Choroid plexus epithelial cell (primary cell): ENCODE data around the gene ATP9B.
A peak's percentile ranks its signal among the peaks of the same experiment; 100 is the strongest.
"Not testable (repeated sequence)": the region's sequence is repeated elsewhere in the genome, so short reads cannot be mapped to it uniquely, and the experiment has no call there.

ENCODE experiments used
- DNase-seq: peaks from one replicate; pipeline ENCODE4 v3.0.0-alpha.2; 2010; ENCODE audit warnings: low read depth
- H3K4me3 ChIP-seq: 2 replicates; pipeline ENCODE4 v1.5.1; 2011; ENCODE audit warnings: low read depth, mild to moderate bottlenecking, control low read depth, low read length, moderate library complexity
- TF ChIP-seq, protein P1 (sequence below): conservative IDR thresholded peaks from 2 replicates; pipeline ENCODE4 v1.5.1; 2011; ENCODE audit warnings: low read depth, mild to moderate bottlenecking, control low read depth, inconsistent platforms, low read length, moderate library complexity

ATP9B gene

DNA sequence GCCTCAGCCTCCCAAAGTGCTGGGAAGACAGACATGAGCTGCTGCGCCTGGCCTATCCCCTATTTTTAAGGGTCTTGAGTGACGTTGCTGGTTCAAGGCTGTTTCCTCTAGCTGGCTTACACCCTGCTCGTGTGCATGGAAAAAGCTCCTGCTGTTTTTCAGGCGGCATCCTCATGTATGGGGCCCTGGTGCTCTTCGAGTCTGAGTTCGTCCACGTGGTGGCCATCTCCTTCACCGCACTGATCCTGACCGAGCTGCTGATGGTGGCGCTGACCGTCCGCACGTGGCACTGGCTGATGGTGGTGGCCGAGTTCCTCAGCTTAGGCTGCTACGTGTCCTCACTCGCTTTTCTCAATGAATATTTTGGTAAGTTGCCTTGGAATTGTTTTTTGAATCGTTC lies 304.5 kb downstream of the ATP9B start:
- no peak for DNase-seq
- TF ChIP-seq, protein P1, sequence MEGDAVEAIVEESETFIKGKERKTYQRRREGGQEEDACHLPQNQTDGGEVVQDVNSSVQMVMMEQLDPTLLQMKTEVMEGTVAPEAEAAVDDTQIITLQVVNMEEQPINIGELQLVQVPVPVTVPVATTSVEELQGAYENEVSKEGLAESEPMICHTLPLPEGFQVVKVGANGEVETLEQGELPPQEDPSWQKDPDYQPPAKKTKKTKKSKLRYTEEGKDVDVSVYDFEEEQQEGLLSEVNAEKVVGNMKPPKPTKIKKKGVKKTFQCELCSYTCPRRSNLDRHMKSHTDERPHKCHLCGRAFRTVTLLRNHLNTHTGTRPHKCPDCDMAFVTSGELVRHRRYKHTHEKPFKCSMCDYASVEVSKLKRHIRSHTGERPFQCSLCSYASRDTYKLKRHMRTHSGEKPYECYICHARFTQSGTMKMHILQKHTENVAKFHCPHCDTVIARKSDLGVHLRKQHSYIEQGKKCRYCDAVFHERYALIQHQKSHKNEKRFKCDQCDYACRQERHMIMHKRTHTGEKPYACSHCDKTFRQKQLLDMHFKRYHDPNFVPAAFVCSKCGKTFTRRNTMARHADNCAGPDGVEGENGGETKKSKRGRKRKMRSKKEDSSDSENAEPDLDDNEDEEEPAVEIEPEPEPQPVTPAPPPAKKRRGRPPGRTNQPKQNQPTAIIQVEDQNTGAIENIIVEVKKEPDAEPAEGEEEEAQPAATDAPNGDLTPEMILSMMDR = no peak
- H3K4me3 ChIP-seq = no peak overlapping the region

- H3K4me3 ChIP-seq = no peak overlapping the region
- DNase-seq = no peak
- TF ChIP-seq, protein P1 = no peak
These were observed 305.4 kb downstream of the ATP9B start for GRCh38 chr18:79374408-79375171.

DNA sequence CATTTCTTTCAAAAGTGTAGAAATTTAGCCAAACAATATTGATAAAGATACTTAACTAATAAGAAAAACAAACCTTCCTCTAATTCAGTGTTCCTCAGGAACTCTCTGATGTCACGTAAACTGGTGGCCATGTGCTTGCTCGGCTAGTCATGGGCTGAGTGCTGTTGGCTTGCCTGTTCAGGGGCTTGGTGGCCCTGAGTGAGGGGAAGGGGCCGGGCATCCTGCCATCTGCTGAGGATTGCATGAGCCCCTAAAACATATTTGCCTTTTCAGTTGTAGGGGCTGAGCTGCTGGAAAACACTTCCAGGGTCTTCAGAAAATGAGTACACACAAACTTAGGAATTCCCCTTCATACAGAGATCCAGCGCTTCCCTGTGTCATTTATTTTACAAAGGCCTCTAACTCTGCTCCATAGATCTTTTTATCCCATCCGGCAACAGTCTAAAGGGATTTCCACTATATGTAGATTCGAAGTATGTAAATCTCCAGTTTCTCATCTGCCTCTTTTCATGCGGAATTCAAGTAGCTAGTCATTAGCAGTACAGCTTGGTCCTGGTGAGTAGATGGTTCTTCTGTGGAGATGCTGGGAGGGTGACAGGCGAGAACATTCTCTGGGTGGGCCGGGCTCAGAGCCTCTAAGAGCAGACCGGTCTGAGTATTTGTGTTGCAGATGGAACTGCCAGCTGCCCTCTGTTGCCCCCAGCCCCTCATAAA lies 306.4 kb downstream of the ATP9B start:
- no peak overlapping the region for H3K4me3 ChIP-seq
- DNase-seq = no peak
- TF ChIP-seq, protein P1 = no peak

GRCh38 chr18:79376661-79377060 lies 307.5 kb downstream of the ATP9B start:
- DNase-seq = not testable (repeated sequence)

DNA sequence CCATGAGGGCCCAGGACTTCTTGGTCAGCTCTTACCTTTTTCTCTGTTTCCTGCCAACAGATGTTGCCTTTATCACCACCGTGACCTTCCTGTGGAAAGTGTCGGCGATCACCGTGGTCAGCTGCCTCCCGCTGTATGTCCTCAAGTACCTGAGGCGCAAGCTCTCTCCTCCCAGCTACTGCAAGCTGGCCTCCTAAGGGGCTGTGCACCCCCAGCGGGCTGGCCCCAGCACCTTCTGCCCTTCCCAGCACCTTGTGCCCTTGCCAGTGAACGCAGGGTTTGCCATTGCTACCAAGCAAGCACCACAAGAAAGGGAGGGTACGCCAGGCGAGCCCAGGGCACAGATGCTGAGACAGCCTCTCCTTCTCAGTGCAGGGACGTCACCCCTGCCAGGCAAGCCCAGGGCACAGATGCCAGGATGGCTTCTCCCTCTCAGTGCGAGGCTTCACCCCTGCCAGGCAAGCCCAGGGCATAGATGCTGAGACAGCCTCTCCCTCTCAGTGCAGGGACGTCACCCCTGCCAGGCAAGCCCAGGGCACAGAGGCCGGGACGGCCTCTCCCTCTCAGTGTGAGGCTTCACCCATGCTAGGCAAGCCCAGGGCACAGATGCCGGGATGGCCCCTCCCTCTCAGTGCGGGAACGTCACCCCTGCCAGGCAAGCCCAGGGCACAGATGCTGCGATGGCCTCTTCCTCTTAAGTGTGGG lies 308.1 kb downstream of the ATP9B start:
- TF ChIP-seq, protein P1 = no peak
- H3K4me3 ChIP-seq = no peak overlapping the region
- DNase-seq = no peak

More at GRCh38 chr18:79376661-79377060, 307.5 kb downstream of the ATP9B start:
- not testable (repeated sequence) for H3K4me3 ChIP-seq

DNA sequence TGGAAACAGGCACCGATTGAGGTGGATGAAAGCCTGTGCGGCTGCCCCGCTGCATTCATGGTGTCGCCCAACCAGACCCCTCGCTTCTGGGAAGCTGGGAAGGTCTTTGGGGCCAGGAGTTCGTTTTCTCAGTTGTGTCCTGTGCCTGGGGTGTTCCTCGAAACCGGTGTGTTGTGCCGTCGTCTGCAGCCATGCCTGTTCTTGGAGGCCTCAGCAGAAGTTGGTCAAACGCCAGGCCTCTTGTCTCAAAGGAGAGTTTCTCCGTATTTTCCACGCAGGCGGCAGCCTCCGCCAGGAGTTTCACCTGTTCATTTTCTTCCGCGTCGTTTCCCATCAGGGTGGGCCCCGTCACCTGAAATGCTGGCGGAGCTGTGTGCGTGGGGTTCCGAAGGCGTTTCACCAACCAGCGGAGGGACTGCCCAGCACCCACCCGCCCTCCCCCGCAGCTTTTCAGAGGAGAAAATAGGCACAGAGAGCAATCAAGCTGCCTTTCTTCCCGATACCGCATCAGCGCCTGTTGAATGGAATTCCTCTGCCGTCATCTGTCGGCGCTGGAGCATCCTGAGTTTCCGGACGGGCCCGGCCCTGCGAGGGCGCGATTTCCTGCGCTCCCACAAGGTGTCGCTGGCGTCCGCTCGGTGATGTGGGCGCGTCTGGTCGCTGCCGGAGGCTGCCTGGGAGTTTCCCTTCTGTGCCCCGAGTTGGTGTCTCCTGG lies 309.5 kb downstream of the ATP9B start:
- DNase-seq = peak; percentile 82
- TF ChIP-seq, protein P1 = peak; percentile 97
- no peak overlapping the region for H3K4me3 ChIP-seq
